ENCODE measurements around the gene FAM168A.

Gene FAM168A

DNA sequence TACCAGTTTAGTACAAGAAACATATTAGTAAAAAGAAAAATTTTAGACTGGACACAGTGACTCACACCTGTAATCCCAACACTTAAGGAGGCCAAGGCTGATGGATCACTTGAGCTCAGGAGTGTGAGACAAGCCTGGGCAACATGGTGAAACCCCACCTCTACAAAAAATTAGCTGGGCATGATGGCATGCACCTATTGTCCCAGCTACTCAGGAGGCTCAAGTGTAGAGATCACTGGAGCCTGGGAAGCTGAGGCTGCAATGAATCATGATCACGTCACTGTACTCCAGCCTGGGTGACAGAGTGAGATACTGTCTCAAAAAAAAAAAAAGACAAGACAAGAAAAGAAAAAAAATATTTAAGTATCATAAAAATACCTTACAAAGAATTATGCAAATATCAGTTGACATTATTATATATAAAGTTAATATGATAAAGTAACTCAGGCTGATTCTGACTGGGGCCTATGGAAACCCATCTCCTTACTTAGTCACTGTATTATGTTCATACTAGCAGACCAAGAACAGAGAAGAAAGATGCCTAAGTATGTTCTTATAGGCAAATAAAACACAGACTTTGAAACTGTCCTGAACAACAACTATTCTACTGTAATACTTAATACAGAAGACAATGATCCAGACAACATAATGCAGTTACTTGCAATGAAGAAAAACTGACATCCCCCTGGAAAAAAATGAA, 27.3 kb downstream of the FAM168A start:
- Histone ChIP-seq H3K4me1 (ENCODE audit: low read length) (no peaks in the 10 kb centered on the region), H3K79me2 (ENCODE audit: low read length) (no peaks in the 10 kb centered on the region), H3K4me3 (ENCODE audit: low read length) (no peak overlapping the region), H3K9me3 (ENCODE audit: insufficient read depth, low read length) (no peaks in the 10 kb centered on the region), H3K27me3 (ENCODE audit: low read depth, low read length) (no peaks in the 10 kb centered on the region), H3K36me3 (replicated peaks; ENCODE audit: low read depth, low read length) (peaks cover 16% of the 10 kb centered on the region), H3K4me2 (ENCODE audit: low read length) (no peak overlapping the region), H3K27ac (ENCODE audit: low read length) (no peak overlapping the region), H4K20me1 (ENCODE audit: insufficient read depth, low read length) (peaks cover 3% of the 10 kb centered on the region; the same call in 1 of the 2 replicates), H3K9ac (ENCODE audit: low read length) (no peak overlapping the region), H2AFZ (ENCODE audit: low read depth, low read length) (no peak overlapping the region)
- TF ChIP-seq, protein P1, sequence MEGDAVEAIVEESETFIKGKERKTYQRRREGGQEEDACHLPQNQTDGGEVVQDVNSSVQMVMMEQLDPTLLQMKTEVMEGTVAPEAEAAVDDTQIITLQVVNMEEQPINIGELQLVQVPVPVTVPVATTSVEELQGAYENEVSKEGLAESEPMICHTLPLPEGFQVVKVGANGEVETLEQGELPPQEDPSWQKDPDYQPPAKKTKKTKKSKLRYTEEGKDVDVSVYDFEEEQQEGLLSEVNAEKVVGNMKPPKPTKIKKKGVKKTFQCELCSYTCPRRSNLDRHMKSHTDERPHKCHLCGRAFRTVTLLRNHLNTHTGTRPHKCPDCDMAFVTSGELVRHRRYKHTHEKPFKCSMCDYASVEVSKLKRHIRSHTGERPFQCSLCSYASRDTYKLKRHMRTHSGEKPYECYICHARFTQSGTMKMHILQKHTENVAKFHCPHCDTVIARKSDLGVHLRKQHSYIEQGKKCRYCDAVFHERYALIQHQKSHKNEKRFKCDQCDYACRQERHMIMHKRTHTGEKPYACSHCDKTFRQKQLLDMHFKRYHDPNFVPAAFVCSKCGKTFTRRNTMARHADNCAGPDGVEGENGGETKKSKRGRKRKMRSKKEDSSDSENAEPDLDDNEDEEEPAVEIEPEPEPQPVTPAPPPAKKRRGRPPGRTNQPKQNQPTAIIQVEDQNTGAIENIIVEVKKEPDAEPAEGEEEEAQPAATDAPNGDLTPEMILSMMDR (IDR thresholded peaks at IDR 0.05; ENCODE audit: low read depth, low read length): no peak
- no peak for TF ChIP-seq EZH2phosphoT487 (IDR thresholded peaks at IDR 0.05; ENCODE audit: low read depth)

DNA sequence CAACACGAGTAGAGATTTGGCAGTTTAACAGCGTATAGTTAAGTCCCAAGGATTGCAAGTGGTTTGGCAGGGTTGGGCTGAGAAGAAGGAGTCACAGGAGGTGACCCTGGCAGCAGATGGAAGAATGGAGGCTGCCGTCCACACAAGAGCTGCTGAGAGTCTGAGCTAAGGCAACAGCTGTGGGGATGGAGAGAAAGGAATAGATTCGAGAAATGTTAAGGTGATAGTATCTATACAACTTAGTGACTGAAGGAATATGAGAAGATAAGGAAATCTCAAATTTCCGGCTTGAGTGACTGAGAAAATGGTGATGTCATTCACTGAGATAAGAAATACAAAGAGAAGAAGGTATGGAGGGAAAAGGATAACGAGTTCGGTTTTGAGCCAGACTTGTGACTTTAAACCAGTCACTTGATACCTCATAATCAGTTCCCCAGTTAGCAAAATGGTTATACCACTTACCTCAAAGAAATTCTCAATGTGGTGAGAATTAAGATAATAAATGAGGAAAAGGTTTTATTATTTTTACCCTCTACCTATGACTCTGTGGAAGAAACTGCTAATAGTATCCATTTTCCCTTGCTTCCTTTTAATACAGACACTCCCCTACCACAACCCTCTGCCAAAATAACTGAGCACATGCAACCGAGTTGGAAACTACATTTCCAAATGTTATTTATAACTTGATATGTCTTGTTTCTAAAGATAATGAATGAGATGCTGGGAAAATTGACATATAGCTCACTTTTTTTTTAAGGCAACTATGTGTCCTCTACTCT, 30.7 kb downstream of the FAM168A start:
- no peaks in the 10 kb centered on the region for H3K9me3 ChIP-seq (ENCODE audit: insufficient read depth, low read length)
- TF ChIP-seq EZH2phosphoT487 (IDR thresholded peaks at IDR 0.05; ENCODE audit: low read depth): no peak
- no peak overlapping the region for H3K4me3 ChIP-seq (ENCODE audit: low read length)
- no peak overlapping the region for H2AFZ ChIP-seq (ENCODE audit: low read depth, low read length)
- peaks cover 9% of the 10 kb centered on the region for H3K4me1 ChIP-seq (ENCODE audit: low read length)
- H4K20me1 ChIP-seq (ENCODE audit: insufficient read depth, low read length): peaks cover 11% of the 10 kb centered on the region; the same call in 1 of the 2 replicates
- H3K27ac ChIP-seq (ENCODE audit: low read length): no peak overlapping the region
- H3K27me3 ChIP-seq (ENCODE audit: low read depth, low read length): no peaks in the 10 kb centered on the region
- no peaks in the 10 kb centered on the region for H3K79me2 ChIP-seq (ENCODE audit: low read length)
- H3K9ac ChIP-seq (ENCODE audit: low read length): no peak overlapping the region
- peaks cover 9% of the 10 kb centered on the region for H3K36me3 ChIP-seq (replicated peaks; ENCODE audit: low read depth, low read length)
- H3K4me2 ChIP-seq (ENCODE audit: low read length): no peak overlapping the region

DNA sequence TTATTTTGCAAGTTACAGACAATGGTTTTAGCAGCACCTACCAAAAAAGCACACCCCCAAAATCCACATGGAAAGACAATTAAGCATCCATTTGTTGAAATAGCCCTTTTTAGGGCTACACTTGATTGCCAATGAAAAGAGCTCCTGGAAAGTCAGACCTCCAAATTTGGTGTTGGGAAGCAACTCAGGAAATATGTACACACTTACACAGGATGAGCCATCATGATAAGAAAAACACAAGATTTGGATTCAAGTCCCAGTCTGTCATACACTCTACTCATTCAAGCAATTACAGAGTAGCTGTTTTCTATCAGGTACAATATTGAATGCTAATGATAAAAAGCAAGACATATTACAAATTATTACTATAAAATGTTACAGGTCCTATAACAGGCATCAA, 31.5 kb downstream of the FAM168A start:
- Histone ChIP-seq H3K9me3 (ENCODE audit: insufficient read depth, low read length) (no peaks in the 10 kb centered on the region), H3K36me3 (replicated peaks; ENCODE audit: low read depth, low read length) (peaks cover 9% of the 10 kb centered on the region), H3K79me2 (ENCODE audit: low read length) (no peaks in the 10 kb centered on the region), H3K9ac (ENCODE audit: low read length) (no peak overlapping the region), H4K20me1 (ENCODE audit: insufficient read depth, low read length) (peaks cover 11% of the 10 kb centered on the region; the same call in 1 of the 2 replicates), H3K4me2 (ENCODE audit: low read length) (no peak overlapping the region), H3K4me3 (ENCODE audit: low read length) (no peak overlapping the region), H3K27ac (ENCODE audit: low read length) (no peak overlapping the region), H3K4me1 (ENCODE audit: low read length) (peaks cover 9% of the 10 kb centered on the region), H2AFZ (ENCODE audit: low read depth, low read length) (no peak overlapping the region), H3K27me3 (ENCODE audit: low read depth, low read length) (no peaks in the 10 kb centered on the region)
- TF ChIP-seq, protein P1 (IDR thresholded peaks at IDR 0.05; ENCODE audit: low read depth, low read length): no peak
- no peak for TF ChIP-seq EZH2phosphoT487 (IDR thresholded peaks at IDR 0.05; ENCODE audit: low read depth)

DNA sequence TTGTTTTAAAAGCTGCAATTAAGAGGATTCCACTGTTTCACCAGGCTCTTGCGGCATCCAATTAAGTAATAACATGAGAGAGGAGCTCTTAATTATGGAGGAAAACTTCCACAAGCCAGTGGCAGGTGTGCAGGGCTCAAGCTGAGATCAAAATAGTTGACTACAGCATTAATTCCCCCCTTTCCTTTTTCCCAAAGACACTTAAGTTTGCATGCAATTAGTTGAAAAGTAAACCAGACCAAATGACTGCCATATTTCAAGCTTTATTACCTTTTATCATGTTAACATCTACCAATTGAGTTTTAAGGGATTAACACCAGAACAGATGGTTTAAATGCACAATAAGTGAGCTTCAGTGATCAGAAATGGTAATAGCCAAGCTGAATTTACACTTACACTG, 32.1 kb downstream of the FAM168A start:
- Histone ChIP-seq H3K27me3 (ENCODE audit: low read depth, low read length) (no peaks in the 10 kb centered on the region), H3K27ac (ENCODE audit: low read length) (no peak overlapping the region), H3K4me3 (ENCODE audit: low read length) (no peak overlapping the region), H3K4me2 (ENCODE audit: low read length) (no peak overlapping the region), H3K4me1 (ENCODE audit: low read length) (peaks cover 9% of the 10 kb centered on the region), H3K36me3 (replicated peaks; ENCODE audit: low read depth, low read length) (peaks cover 9% of the 10 kb centered on the region), H2AFZ (ENCODE audit: low read depth, low read length) (no peak overlapping the region), H3K9ac (ENCODE audit: low read length) (no peak overlapping the region), H3K79me2 (ENCODE audit: low read length) (no peaks in the 10 kb centered on the region), H3K9me3 (ENCODE audit: insufficient read depth, low read length) (no peaks in the 10 kb centered on the region), H4K20me1 (ENCODE audit: insufficient read depth, low read length) (peaks cover 11% of the 10 kb centered on the region; the same call in 1 of the 2 replicates)
- TF ChIP-seq EZH2phosphoT487 (IDR thresholded peaks at IDR 0.05; ENCODE audit: low read depth): no peak
- TF ChIP-seq, protein P1 (IDR thresholded peaks at IDR 0.05; ENCODE audit: low read depth, low read length): no peak

Measured in OCI-LY3 (cell line).